GM13976 (cell line): ENCODE results near the gene ZNF407.

ENCODE experiments used
- DNase-seq: peaks from one replicate; pipeline ENCODE4 v3.0.0; 2012; ENCODE audit warnings: low spot score
- CTCF ChIP-seq: IDR thresholded peaks from 2 replicates; pipeline ENCODE4 v1.5.1; 2012; ENCODE audit warnings: borderline replicate concordance, mild to moderate bottlenecking; ENCODE audit not compliant: insufficient read depth; ENCODE audit errors: extremely low read depth, missing control alignments, control extremely low read depth
- in situ Hi-C: fragments of 300-500 bp; cut with MboI; formaldehyde crosslinking; loops from one replicate; pipeline ENCODE4 v1.12.0; 2022; ENCODE audit warnings: low sequenced_read_pairs, mixed read lengths, inconsistent platforms; ENCODE audit not compliant: unreplicated experiment

The ZNF407 gene

GRCh38 chr18:74796841-74797576 lies 199.3 kb downstream of the ZNF407 start:
- no peak for TF ChIP-seq CTCF
- peak; percentile 51 for DNase-seq
- in situ Hi-C loops: no loop called here

- DNase-seq: no peak
- in situ Hi-C loops: no loop called here
- no peak for TF ChIP-seq CTCF
These were observed 200.0 kb downstream of the ZNF407 start for GRCh38 chr18:74797577-74798151.

- in situ Hi-C loops: no loop called here
- no peak for TF ChIP-seq CTCF
- no peak for DNase-seq
These were observed 201.9 kb downstream of the ZNF407 start for GRCh38 chr18:74799542-74799941.

- no peak for DNase-seq
- no peak for TF ChIP-seq CTCF
- in situ Hi-C loops: no loop called here
These were observed 202.4 kb downstream of the ZNF407 start for GRCh38 chr18:74800098-74800497.

- no peak for DNase-seq
- in situ Hi-C loops: no loop called here
- no peak for TF ChIP-seq CTCF
These were observed 205.4 kb downstream of the ZNF407 start for GRCh38 chr18:74803117-74803516.

GRCh38 chr18:74803769-74804168 lies 206.1 kb downstream of the ZNF407 start:
- in situ Hi-C loops: no loop called here
- TF ChIP-seq CTCF: no peak
- DNase-seq: no peak
